Measurements from ENCODE around the gene PDE12. TPM values are rescaled to one million over a fixed set of nuclear protein-coding genes. Genes with fewer than 3 reads are reported as not detected.

PDE12 gene
- total RNA-seq, 2 donors from 2014 or later: 7.5 to 13.5 TPM

- no peak for ATAC-seq
- intact Hi-C loops (cut with DNase I): no loop called here
- no peaks in the 10 kb centered on the region for H3K9me3 ChIP-seq
These were observed 60.2 kb downstream of the PDE12 start for GRCh38 chr3:57616233-57616632.

More at GRCh38 chr3:57616233-57616632, 60.2 kb downstream of the PDE12 start:
- Histone ChIP-seq H3K36me3 (replicated peaks in 1 of 2; ENCODE audit: insufficient read depth in 1 of 2, low read depth in 2 of 2) (no peaks in the 10 kb centered on the region), H3K27me3 (no peaks in the 10 kb centered on the region), H3K27ac (no peak overlapping the region), H3K4me3 (no peak overlapping the region), H3K4me1 (no peaks in the 10 kb centered on the region)
- WGBS, 2 donors: 81 to 85% methylated on average over 3 of the region's 3 CpGs
- TF ChIP-seq POLR2A (IDR thresholded peaks at IDR 0.05): no peak
- TF ChIP-seq, protein P1, sequence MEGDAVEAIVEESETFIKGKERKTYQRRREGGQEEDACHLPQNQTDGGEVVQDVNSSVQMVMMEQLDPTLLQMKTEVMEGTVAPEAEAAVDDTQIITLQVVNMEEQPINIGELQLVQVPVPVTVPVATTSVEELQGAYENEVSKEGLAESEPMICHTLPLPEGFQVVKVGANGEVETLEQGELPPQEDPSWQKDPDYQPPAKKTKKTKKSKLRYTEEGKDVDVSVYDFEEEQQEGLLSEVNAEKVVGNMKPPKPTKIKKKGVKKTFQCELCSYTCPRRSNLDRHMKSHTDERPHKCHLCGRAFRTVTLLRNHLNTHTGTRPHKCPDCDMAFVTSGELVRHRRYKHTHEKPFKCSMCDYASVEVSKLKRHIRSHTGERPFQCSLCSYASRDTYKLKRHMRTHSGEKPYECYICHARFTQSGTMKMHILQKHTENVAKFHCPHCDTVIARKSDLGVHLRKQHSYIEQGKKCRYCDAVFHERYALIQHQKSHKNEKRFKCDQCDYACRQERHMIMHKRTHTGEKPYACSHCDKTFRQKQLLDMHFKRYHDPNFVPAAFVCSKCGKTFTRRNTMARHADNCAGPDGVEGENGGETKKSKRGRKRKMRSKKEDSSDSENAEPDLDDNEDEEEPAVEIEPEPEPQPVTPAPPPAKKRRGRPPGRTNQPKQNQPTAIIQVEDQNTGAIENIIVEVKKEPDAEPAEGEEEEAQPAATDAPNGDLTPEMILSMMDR (IDR thresholded peaks at IDR 0.05): no peak
- DNase-seq: no peak

Small RNA genes lying within 50 kb of the gene (small RNA-seq; reads per million reads assigned to genes)
- gene RNU6-108P: not detected
- gene RNU6-1181P: not detected
- gene RNU6-483P: not detected

Other genes with a start within 250 kb of the PDE12 start
- gene DNAH12, start 11.9 kb upstream of the PDE12 start, total RNA-seq: under 1 TPM; 0.52 to 0.99 TPM
- 10 to 100 TPM; 62.0 to 90.3 TPM for gene ARF4, start 41.1 kb downstream of the PDE12 start, total RNA-seq
- 1 to 10 TPM; 5.9 to 9.9 TPM for gene DENND6A, start 136.8 kb downstream of the PDE12 start, total RNA-seq
- gene SLMAP, start 200.0 kb downstream of the PDE12 start, total RNA-seq: 10 to 100 TPM; 36.6 TPM

All from body of pancreas (tissue), 4 donors.